Thymus (tissue), 11 donors: ENCODE measurements around the gene RAB11B. TPM values are rescaled to one million over a fixed set of nuclear protein-coding genes. Genes with fewer than 3 reads are reported as not detected.
"Not testable (repeated sequence)": the region's sequence is repeated elsewhere in the genome, so short reads cannot be mapped to it uniquely, and the experiment has no call there.

Source experiments
- DNase-seq, 9 donors: peaks; one replicate each; pipeline ENCODE4 v3.0.0-alpha.2; 2013; ENCODE audit warnings: low spot score in 9 of 9, low read depth in 6 of 9, missing footprints in 1 of 9
- H3K27ac ChIP-seq, 2 donors: one replicate each; pipeline ENCODE4 v1.5.1; 2013; ENCODE audit warnings: control low read depth in 1 of 2, low read depth in 1 of 2, low read length in 1 of 2, mild to moderate bottlenecking in 1 of 2, moderate library complexity in 1 of 2
- H3K27me3 ChIP-seq, 2 donors: one replicate each; pipeline ENCODE4 v1.5.1; 2013; ENCODE audit warnings: low read length in 1 of 2; ENCODE audit not compliant: control insufficient read depth in 2 of 2, insufficient read depth in 1 of 2
- H3K36me3 ChIP-seq, 2 donors: one replicate each; pipeline ENCODE4 v1.5.1; 2013; ENCODE audit warnings: low read length in 1 of 2, mild to moderate bottlenecking in 1 of 2, moderate library complexity in 1 of 2; ENCODE audit not compliant: control insufficient read depth in 2 of 2, insufficient read depth in 2 of 2
- H3K4me1 ChIP-seq, 2 donors: one replicate each; pipeline ENCODE4 v1.5.1; 2013; ENCODE audit warnings: low read length in 2 of 2; ENCODE audit not compliant: control insufficient read depth in 2 of 2, insufficient read depth in 2 of 2
- H3K4me3 ChIP-seq, 2 donors: one replicate each; pipeline ENCODE4 v1.5.1; 2013; ENCODE audit warnings: low read length in 2 of 2, control low read depth in 1 of 2, mild to moderate bottlenecking in 1 of 2
- H3K9me3 ChIP-seq, 2 donors: one replicate each; pipeline ENCODE4 v1.5.1; 2013; ENCODE audit warnings: low read length in 1 of 2, mild to moderate bottlenecking in 1 of 2; ENCODE audit not compliant: control insufficient read depth in 2 of 2, insufficient read depth in 1 of 2
- WGBS: extraction: QIAGEN DNeasy Blood & Tissue Kit; methylation state at CpG from one replicate; pipeline ENCODE4 v1.1.7; 2013; 5-methylcytosine and 5-hydroxymethylcytosine counted together
- polyA plus RNA-seq: library from polyadenylated mRNA; stranded (reverse); fragments of 200-250 nt; gene quantifications from one replicate; pipeline ENCODE4 v1.2.3, GENCODE V29; 2013
- total RNA-seq: library from RNA; stranded (reverse); fragments of 120-200 nt; gene quantifications from one replicate; pipeline ENCODE4 v1.2.4, GENCODE V29; 2013
- donor health status: healthy.

Gene RAB11B
- total and polyA plus RNA-seq, 2 donors: 5.6 to 81.9 TPM

GRCh38 chr19:8377598-8377997 is 12.6 kb upstream of the RAB11B start:
- 10% methylated on average over 1 of the region's 1 CpG for WGBS
- Histone ChIP-seq H3K9me3 (no peaks in the 10 kb centered on the region), H3K36me3 (peaks cover 0 to 12% of the 10 kb centered on the region in 2 donors), H3K4me3 (no peak overlapping the region), H3K27me3 (no peaks in the 10 kb centered on the region), H3K27ac (no peak overlapping the region), H3K4me1 (peaks cover 0 to 7% of the 10 kb centered on the region in 2 donors)
- DNase-seq: no peak

GRCh38 chr19:8379156-8379891 is 10.8 kb upstream of the RAB11B start:
- WGBS: 98% methylated on average over 13 of the region's 13 CpGs
- DNase-seq, H3K4me3 ChIP-seq, H3K36me3 ChIP-seq, H3K9me3 ChIP-seq, H3K4me1 ChIP-seq, H3K27me3 ChIP-seq, H3K27ac ChIP-seq: not testable (repeated sequence)

GRCh38 chr19:8384569-8384968 is 5.6 kb upstream of the RAB11B start:
- H3K27ac ChIP-seq, H3K4me3 ChIP-seq, H3K9me3 ChIP-seq, H3K36me3 ChIP-seq, H3K4me1 ChIP-seq, H3K27me3 ChIP-seq, DNase-seq: not testable (repeated sequence)
- WGBS: 94% methylated on average over 4 of the region's 4 CpGs

GRCh38 chr19:8385103-8385502 is 5.1 kb upstream of the RAB11B start:
- not testable (repeated sequence) for H3K4me1 ChIP-seq, H3K4me3 ChIP-seq, H3K27me3 ChIP-seq, H3K9me3 ChIP-seq, H3K36me3 ChIP-seq, H3K27ac ChIP-seq, DNase-seq
- 90% methylated on average over 2 of the region's 2 CpGs for WGBS

GRCh38 chr19:8385566-8385965 is 4.6 kb upstream of the RAB11B start:
- H3K27ac ChIP-seq, H3K4me1 ChIP-seq, H3K36me3 ChIP-seq, H3K27me3 ChIP-seq, H3K9me3 ChIP-seq, H3K4me3 ChIP-seq, DNase-seq: not testable (repeated sequence)
- 93% methylated on average over 3 of the region's 3 CpGs for WGBS

- not testable (repeated sequence) for H3K27me3 ChIP-seq, H3K9me3 ChIP-seq, DNase-seq, H3K27ac ChIP-seq, H3K4me3 ChIP-seq, H3K36me3 ChIP-seq
- peaks cover 0 to 11% of the 10 kb centered on the region in 2 donors for H3K4me1 ChIP-seq
- WGBS: 86% methylated on average over 9 of the region's 9 CpGs
Observed at GRCh38 chr19:8386419-8386818, 3.7 kb upstream of the RAB11B start.

GRCh38 chr19:8386990-8387389 is 3.2 kb upstream of the RAB11B start:
- 89% methylated on average over 4 of the region's 4 CpGs for WGBS
- Histone ChIP-seq H3K4me3 (no peak overlapping the region), H3K27me3 (no peaks in the 10 kb centered on the region), H3K27ac (no peak overlapping the region), H3K9me3 (peaks cover 0 to 5% of the 10 kb centered on the region in 2 donors), H3K36me3 (peaks cover 0 to 5% of the 10 kb centered on the region in 2 donors), H3K4me1 (peaks cover under 1 to 17% of the 10 kb centered on the region in 2 donors)
- DNase-seq: no peak

- 97% methylated on average over 16 of the region's 16 CpGs for WGBS
- Histone ChIP-seq H3K36me3 (peaks cover 0 to 8% of the 10 kb centered on the region in 2 donors), H3K27ac (no peak overlapping the region), H3K27me3 (no peaks in the 10 kb centered on the region), H3K4me1 (peaks cover 6 to 20% of the 10 kb centered on the region in 2 donors), H3K9me3 (peaks cover 0 to 5% of the 10 kb centered on the region in 2 donors), H3K4me3 (no peak overlapping the region)
- DNase-seq: no peak
Observed at GRCh38 chr19:8387688-8388611, 2.2 kb upstream of the RAB11B start.

- Histone ChIP-seq H3K4me1 (peaks cover 6 to 20% of the 10 kb centered on the region in 2 donors), H3K36me3 (peaks cover 0 to 9% of the 10 kb centered on the region in 2 donors), H3K27ac (no peak overlapping the region), H3K9me3 (peaks cover 0 to 5% of the 10 kb centered on the region in 2 donors), H3K27me3 (no peaks in the 10 kb centered on the region), H3K4me3 (no peak overlapping the region)
- 66% methylated on average over 2 of the region's 2 CpGs for WGBS
- no peak for DNase-seq
Observed at GRCh38 chr19:8388612-8388958, 1.6 kb upstream of the RAB11B start.
